T-helper 2 cell (primary cell): ENCODE results near the gene HOXA4.

ENCODE experiments used
- DNase-seq, 5 experiments: peaks; one replicate each; pipeline versions ENCODE4 v3.0.0 to v3.0.0-alpha.2; 2012 to 2022

Gene HOXA4

DNA sequence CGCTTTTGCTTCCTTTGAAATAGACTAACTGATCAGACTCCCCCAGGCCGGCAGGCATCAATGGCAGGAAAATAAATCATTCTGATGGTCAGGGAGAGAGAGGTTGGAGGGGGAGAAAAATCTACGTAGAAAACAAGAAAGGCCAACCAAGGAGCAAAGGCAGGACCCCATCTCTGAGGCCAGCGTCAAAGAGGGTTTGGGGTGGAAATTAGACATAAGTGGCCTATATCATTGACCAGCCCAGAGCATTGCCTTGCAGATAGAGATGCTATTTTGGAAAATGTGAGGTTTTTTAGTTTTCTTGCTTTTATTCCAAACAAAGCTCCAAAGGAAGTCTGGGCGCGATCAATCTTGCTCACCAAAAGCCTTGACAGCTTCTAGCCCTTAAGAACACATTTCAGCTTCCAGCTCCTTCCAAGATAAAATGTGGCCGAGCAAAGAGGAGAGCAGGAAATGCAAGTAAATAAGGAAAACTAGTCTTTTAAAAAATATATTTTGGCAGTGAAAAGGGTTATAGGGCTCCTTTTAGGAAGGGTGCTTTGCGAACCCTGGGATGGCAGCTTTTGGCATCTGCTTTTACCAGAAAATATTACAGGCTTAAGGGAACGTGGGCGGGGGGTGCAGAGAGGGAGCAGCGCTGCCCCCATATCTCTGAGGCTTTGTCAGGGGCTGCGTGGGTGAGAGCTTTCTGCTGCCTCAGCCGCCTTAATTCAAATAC, 26.1 kb downstream of the HOXA4 start:
- DNase-seq: no peak

DNA sequence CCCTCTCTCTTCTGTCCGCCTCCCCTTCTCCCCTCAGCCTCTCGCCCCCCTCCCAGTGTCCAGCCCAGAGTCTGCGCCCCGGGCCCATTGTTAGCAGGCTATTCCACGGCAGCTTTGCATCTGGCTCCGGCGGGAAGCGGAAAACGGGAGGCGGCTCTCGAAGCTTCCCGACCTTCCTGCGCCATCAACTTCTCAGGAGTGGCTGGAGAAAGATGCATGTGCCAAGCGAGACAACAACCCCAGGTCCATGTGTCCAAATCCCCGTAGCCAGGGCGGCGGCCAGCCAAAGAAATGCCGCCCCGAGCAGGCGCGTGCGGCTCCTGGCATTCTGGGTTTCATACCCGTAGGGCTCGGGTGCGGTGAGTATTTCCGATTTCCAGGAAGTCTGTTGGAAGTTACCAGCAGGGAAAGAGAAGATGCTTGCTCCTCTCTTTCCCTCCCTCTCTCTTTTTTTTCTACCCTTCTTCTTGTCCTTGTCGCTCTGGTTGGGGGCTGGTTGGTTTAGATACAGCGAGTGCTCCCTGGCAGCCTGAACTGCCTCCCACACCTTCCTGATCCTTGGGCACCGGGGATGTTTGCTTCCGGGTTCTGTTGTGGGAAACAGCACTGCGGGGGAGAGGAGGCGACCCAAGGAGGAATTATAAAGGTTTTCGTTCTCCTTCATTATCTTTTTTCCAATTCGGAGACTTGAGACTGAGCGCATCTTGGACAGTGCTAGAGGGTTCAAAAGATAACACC, 26.9 kb downstream of the HOXA4 start:
- no peak for DNase-seq

DNA sequence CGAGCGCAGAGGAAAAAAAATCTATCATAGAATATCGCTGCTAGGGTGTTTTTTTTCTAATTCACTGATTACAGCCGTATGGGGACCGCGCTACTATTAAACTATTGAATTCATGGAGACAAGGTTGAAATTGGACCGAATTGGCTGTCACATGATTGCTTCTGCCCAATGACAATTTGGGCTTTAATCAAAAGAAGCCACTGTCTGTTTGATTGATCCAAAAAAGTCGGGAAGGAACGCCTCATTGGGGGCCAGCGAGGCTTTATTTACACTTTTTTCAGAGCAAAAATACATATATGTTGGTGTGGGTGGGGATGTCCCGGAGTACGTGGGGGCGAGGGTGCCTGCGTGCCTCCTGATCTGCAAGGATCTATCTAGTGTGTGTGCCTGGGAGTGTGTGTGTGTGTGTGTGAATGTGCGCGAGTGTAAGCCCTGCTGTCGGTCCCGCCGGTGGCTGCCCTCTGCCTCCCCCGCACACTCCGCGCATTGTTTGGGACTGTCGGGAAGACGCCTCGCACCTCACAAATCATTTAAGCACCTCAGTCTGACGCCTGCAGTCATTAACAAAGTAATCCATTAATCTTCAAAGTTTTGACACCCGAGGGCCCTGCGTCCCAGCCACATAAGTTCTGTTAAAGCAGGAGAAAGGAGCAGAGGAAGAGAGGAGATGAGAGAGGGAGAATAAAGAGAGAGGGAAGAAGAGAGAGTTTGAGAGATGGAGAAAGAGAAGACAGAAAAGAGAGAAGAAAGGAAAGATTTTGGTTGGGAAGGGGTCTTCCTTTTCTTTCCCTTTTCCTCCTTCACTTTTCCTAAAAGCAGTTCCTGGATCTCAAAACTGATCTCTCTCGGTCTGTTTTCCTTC, 27.7 kb downstream of the HOXA4 start, which contains the start of gene HOXA2:
TSS of gene HOXA2 (minus strand) at position 103 of the 862 bp plus-strand sequence. CDS start 183 bp downstream, outside the sequence.
- DNase-seq: no peak

DNA sequence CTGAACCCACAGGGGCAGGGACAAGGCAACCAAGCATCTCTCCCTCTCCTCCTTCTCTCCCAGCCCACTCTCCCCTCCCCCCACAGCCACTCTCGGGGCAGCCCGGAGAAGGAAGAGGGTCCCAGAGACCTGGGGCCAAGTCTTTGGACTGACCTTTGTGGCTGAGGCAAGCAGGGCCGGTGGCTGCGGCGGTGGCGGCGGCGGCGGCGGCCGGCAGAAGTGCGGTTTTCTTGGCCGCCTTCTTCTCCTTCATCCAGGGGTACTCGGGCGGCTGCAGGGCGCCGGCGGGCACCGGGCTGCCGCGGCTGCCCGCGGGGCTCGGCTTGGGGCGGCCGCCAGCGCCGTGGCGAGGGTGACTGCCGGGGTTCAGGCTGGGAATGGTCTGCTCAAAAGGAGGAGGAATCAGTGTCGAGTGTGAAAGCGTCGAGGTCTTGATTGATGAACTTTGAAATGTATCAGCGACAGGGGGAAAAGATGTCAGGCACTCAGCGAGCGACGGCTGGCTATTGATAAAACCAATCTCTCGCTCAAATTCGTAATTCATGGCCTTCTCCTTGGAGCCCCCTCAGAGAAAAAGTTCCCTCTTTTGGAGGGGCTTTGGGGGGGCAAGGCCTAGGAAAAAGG, 28.5 kb downstream of the HOXA4 start:
- DNase-seq: no peak

DNA sequence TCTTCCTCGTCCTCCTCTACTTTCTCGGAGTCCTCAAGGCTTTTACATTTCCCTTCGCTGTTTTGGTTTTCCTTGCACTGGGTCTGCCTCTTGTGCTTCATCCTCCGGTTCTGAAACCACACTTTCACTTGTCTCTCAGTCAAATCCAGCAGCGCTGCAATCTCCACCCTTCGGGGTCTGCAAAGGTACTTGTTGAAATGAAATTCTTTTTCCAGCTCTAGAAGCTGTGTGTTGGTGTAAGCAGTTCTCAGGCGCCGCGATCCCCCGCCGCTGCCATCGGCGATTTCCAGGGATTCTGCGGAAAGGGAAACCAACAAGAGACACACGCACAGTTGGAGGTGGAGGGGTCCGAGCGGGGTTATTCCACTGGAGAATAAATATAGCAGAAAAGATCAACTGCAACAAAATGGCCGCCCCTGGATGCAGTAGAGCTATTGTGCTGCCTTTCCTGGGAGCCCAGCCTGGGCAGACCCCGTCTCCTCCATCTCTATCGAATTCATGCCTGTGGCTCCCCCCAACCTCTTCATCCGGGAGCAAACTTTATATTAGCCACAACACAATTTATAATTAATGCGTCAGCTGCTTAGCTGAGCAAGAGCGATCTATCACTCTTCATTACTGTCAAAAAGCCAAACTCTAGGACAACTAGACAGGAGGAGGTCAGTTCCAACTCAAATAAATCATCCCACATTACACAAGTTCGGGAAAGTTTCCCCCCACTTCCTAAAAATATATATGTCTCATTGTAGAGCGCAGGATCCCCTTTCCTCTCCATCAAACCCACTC, 29.2 kb downstream of the HOXA4 start:
- DNase-seq: no peak

DNA sequence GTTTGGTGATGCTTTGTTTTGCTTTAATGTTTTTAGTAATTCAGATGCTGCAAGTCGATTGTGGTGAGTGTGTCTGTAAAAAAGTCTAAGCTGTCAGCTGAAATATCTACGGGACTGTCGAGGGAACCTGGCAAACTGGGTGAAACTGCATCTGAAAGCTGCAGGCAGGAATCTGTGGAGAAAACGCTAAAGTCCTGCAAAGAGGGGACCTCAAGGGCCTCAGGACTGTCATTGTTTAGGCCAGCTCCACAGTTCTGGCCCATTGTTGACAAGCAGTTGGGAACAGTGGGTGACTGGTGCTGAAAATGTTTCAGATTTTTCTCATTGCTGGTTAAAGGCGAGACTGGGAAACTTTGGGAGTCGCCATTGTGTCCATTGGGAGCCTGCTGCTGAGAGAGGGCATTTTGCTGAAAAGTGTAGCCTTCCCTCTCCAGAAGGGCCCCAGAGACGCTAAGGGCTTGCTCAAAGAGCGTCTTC, 29.8 kb downstream of the HOXA4 start:
- no peak for DNase-seq

DNA sequence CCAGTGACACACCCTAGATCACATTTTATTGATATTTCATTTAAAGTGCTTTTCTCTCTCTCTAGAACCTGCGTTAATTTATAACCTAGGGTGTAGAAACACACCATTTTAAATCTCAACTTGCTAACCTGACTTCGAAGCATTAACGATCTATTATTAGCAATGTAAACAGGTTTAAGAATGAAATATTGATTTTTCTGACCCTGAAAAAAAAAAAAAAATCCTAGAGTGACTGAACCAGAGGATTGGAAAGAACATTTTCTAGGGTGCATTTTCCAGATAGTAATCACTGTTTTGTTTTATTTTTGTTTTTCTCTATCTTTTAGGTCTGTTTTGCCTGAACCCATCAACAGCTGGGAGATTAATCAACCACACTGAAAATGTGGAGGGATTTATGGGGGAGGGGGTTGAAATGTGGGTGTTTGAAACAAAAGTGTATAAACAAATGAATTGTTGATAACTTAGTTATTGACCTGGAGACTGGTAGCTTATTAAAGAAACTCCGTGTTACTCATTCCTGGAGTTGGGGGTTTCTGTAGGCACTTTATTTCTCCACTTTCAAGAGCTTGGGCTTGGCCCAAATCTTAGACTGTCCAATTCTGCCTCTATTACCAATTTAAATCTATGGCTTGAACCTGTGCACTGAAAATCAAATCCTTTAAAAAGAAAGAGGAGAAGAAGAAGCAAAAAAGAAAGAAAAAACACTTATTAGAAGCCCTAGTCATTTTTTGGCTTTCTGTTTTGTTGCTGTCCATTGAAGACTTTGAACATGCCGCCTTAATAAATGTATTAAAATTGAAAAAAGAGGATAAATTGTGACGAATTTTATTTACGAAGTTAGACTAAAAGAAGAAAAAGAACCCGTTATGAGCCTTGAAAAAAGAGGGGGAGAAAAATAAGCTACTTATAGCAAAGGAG, 30.8 kb downstream of the HOXA4 start:
- DNase-seq: no peak

DNA sequence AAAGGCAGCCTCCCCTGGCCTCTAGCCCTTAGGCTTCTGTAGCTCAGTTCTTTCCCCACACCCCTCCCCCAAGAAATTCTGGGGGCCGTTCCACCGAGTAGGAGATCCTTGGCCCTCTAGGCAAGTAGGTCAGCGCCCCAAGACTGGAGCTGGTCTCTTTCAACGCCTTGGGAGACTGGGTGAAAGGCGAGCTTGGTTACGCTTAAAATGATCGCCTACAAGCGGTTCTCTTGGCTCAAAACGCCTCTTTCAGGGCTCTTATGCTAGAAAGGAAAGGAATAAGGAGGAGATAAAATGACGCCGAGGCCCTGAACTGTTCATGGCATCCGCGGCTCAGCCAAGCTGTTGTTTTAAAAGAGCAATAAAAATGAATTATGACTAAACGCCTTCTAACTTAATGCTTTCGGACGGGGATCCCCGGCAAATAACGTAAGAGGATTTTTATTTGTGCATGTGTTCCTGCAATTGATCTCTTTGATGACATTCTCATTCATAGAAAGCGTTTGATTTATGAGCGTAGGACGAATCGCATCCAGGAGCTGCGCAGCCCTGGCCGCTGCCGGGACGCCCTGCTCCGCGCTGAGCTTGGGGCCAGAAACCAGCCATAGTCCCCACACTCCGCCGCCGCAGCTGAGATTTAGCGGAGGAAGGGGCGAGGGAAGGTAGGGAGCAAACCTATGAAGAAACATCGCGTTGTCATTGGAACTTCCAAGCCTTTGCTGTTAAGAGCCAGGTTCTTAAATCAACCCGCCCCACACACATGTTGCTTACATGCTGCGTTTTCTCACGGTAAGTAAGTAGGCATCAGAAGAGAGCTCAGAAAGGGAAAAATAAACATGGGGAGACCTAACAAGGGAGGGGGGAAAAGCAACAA, 31.7 kb downstream of the HOXA4 start:
- no peak for DNase-seq

DNA sequence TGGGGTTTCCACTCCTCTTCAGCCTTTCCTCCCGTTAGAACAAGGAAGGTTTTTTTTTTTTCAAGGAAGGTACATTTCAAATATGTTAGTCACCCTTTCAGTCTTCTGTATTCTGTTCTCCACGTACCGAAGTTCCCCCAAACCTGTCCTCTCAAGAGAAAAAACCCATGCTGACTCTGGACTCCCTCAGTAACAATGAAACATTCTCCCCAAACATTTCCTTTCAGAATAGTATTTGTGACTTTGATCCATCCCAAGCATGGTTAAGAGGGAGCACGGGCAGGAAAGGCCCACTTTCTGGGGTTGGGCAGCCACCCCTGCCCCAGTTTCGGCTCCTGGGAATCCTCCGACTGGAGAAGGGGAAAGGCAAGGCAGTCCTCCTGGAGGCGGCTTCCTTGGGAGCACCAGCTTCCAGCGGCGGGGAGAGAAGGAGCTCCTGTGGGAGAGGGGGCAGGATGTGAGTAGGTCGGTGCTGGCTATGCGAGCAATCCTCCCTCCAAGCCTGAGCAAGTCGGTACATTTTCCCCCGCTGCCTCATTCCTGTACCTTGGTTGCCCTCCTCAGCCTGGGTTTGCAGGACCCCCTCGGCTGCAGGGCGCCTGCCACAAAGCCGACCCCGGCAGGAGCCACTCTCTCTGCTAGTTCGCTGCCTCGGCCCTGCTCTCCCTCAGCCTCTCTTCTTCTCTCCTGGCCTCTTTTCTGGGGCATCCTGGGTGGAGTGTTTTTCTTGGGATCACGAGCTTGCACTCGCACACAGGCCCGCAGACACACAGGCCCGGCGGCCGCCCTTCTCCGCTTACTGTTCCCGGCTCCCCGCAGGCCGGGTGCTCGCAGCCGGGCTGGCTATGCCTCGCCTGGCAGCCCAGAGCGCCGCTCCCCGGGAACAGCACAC, 32.6 kb downstream of the HOXA4 start:
- DNase-seq: no peak

DNA sequence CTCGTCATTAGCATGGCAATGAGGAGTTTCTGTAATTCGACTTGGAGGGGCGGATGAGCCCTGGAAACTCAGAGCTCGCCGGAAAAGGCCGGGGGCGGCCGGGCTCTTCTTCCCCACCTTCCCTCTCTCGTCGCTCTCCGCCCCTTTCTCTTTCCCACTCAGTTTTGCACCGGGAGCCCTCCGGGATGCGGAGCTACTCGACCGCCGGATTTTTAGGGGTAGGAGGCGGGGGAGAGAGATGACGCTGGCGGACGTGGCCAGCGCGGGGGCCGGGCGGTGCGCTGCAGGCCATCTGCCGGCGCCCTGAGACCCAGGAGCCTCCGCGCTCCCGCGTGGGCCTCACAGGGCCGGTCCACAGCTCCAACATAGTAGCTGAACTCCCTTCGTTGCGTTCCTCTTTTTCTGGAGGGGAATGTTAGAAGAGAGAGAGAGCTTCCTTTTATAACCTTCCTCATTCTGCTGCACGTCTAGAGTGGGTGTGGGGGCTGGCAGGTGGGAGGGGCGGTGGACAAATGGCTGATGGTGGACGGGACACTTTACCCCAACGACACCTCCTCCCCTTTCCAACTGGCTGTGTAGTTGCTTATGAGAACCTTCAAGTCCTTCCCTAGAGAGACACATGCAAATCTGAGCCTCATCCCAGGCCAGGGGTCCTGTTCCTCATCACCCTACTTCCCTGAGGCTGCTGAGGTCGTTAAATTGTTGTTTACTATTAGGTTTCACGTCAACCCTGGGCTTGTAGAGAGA, 33.6 kb downstream of the HOXA4 start:
- DNase-seq: no peak

DNA sequence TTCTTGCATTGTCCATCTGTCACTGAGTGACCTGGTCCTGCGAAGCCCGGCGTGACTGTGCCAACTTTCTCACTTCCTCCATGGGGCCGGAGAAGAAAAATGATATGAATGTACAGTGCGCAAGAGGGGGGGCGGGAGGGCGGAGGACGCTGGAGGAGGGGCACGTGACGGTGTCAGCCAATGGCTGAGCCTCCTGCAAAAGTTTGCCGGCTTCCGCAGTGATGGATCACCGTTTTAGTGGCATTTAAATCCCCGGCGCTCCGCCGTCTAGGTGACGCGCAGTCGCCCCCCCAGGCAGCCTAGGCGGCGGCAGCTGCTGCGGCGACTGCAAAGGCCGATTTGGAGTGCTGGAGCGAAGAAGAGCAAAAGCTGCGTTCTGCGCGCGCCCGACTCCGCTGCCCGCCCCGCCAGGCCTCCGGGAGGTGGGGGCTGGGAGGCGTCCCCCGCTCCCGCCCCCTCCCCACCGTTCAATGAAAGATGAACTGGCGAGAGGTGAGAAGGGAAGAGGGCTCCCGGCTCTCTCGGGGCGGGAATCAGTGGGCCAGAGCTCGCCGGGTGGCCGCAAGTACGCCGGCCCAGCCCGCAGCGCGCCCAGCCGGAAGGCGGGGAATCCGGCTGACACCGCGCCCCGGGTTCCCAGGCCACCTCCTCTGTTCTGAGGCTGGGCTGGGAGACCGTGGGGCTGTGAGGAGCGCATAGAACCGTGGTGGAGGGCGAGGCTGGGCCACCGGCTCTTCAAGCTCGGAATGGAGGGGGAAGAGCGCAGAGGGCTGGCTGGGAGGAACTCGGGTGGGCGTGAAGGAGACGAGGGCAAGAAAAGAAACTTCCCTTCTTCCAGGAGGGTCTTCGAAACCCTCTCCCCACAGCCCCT, 34.4 kb downstream of the HOXA4 start, which contains the start of gene HOXA1:
TSS of gene HOXA1 (minus strand) at position 104 of the 871 bp plus-strand sequence. CDS start at position 16, 88 bp downstream.
- DNase-seq: peak; percentile 51 to 89 (median 70)

DNA sequence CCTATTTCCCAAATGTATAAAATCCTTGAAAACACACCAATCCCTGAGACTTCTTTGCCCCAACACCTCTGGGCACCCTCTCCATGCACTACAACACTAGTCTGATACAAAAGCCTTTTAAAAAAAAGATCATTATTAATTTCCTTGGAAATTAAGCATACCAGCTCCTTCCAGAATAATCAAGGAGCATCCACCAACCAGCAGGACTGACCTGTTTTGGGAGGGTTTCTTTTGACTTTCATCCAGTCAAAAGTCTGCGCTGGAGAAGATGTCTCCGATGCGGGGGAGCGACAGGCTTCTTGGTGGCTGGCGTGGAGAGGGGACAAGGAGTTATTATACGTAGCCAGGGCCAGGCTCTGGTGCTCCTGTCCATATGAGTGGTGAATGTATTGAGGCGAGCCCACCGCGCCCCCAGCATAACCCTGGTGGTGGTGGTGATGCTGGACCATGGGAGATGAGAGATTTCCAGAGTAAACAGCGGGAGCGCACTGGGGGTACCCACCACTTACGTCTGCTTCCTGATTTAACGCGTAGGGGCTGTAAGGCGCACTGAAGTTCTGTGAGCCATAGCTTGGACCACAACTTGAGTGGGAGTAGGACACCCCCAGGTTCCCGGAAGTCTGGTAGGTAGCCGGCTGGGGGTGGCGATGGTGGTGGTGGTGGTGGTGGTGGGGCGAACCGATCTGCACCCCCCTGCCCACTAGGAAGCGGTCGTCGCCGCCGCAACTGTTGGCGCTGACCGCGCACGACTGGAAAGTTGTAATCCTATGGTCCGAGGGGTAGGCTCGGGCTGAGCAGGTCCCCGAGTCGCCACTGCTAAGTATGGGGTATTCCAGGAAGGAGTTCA, 35.3 kb downstream of the HOXA4 start:
- peak in 2 of 5 experiments; percentile 23 to 27 for DNase-seq

DNA sequence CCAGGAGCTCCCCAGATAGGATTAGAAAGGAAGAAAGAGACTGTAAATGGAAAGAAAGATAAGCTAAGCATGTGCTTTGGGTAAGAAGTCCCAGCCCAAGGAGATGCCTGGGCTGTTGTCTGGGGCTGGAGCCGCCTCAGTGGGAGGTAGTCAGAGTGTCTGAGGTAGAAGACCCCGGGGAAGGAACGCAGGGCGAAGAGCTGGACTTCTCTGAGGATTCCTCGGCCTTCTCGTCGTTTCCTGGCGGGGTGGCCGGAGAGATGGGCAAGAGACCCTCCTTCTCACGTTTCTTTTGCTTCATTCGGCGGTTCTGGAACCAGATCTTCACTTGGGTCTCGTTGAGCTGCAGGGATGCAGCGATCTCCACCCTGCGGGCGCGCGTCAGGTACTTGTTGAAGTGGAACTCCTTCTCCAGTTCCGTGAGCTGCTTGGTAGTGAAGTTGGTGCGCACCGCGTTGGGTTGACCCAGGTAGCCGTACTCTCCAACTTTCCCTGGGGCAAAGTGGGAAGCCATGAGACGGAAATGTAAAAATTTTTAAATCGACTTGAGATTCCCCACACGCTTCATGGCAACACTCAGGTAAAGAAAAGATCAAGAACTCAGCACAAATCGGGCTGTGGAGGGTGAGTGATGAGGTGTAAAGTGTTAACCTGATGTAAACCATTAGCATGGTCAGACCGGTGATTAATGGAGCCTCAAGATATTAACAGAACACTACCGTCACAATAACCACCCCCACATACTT, 36.1 kb downstream of the HOXA4 start:
- DNase-seq: no peak

DNA sequence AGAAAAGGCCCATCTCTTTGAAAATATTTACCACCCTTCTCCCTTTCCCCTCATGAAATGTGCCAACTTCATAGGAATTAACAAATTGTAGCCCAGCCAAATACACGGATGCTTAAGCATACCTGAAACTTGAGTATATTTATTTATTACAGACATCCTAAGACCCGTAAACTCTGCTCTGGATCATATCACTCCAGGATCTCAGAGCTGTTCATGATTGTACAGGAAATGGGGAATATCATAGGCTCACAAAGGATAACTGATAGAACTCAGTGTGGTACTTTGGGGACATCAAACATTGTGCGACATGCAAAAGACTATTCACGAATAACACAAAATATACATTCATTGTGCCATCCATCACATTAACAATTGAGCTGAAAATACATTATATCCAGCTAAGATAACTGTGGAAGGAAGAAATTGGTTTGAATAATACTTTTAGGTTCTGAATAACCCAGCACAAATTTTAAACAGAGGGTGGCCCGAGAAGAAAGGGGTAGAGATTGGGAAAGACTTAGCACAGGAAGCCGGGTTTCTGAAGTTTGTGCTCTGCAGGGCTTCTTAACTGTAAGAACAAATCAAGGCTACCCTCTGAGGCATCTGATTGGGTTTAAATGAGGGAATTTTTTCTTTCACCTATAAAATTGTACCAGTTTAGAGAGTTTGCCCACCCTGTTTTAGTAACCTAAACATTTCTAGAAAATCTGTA, 37.2 kb downstream of the HOXA4 start:
- DNase-seq: no peak
